ENCODE data around the gene BRIX1.

DNA sequence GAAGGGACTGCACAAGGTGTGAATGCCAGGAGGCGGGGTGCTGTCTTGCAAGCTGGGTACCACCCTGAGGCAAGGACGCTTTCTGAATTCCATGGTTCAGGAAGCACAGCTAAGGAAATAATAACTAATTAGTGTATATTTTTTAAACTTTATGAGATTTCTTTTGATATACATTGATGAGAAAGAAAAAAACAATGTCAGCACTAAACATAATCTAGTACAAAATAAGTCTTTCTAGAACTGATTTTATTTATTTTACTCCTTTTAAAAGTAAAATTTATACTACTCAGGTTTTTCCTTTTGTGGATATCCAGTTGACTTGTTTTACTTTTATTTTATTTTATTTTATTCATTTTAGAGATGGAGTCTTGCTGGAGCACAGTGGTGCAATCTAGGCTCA lies 17.4 kb downstream of the BRIX1 start:
- TF ChIP-seq EZH2 (IDR thresholded peaks at IDR 0.05; ENCODE audit: borderline replicate concordance, low read depth, low read length, severe bottlenecking) (no peak), POLR2A (IDR thresholded peaks at IDR 0.05; ENCODE audit: low read depth, low read length) (no peak), POLR2AphosphoS5 (IDR thresholded peaks at IDR 0.05; ENCODE audit: insufficient read depth, low read depth, low read length) (no peak), MYC (IDR thresholded peaks at IDR 0.05; ENCODE audit: low read depth, low read length) (no peak), JUN (IDR thresholded peaks at IDR 0.05; ENCODE audit: borderline replicate concordance, insufficient read depth, insufficient read length, low read depth) (no peak), FOS (IDR thresholded peaks at IDR 0.05; ENCODE audit: borderline replicate concordance, insufficient read depth, low read length) (no peak)
- TF ChIP-seq, protein P1, sequence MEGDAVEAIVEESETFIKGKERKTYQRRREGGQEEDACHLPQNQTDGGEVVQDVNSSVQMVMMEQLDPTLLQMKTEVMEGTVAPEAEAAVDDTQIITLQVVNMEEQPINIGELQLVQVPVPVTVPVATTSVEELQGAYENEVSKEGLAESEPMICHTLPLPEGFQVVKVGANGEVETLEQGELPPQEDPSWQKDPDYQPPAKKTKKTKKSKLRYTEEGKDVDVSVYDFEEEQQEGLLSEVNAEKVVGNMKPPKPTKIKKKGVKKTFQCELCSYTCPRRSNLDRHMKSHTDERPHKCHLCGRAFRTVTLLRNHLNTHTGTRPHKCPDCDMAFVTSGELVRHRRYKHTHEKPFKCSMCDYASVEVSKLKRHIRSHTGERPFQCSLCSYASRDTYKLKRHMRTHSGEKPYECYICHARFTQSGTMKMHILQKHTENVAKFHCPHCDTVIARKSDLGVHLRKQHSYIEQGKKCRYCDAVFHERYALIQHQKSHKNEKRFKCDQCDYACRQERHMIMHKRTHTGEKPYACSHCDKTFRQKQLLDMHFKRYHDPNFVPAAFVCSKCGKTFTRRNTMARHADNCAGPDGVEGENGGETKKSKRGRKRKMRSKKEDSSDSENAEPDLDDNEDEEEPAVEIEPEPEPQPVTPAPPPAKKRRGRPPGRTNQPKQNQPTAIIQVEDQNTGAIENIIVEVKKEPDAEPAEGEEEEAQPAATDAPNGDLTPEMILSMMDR (IDR thresholded peaks at IDR 0.05; ENCODE audit: extremely low read depth in 1 of 2, insufficient read depth in 1 of 2, low read depth in 1 of 2, low read length in 2 of 2), result no peak
- TF ChIP-seq, protein P2, sequence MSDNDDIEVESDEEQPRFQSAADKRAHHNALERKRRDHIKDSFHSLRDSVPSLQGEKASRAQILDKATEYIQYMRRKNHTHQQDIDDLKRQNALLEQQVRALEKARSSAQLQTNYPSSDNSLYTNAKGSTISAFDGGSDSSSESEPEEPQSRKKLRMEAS (IDR thresholded peaks at IDR 0.05; ENCODE audit: insufficient read depth, insufficient read length), result no peak
